ENCODE results near the gene ANGEL1. TPM values are rescaled to one million over a fixed set of nuclear protein-coding genes. Genes with fewer than 3 reads are reported as not detected.

The ANGEL1 gene
- total and polyA plus RNA-seq, 12 donors: 5.5 to 17.1 (median 12.0) TPM

DNA sequence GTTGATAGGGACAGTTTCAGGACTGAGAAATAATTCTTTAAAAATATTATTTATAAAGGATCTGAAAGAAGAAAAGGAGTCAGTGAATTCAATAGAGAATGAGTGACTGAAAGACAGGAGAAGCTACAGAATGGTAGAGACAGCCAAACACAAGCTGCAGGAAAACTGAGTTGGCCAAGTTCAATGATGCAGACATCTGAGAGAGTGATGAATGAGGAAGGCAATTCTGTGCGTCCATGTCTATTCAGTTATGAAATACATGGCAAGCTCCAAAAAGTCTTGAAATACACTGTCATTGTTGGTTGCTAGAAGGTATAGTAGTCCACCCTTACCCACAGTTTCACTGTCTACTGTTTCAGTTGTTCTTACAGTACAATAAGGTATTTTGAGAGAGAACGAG, 20.3 kb upstream of the ANGEL1 start:
- H3K27me3 ChIP-seq: no peaks in the 10 kb centered on the region
- H3K27ac ChIP-seq: peak overlapping the region in 2 of 10 donors; percentile 35 to 72
- 85 to 90% methylated on average over 2 of the region's 2 CpGs for WGBS, 2 donors
- H3K4me3 ChIP-seq: no peak overlapping the region
- no peak for DNase-seq
- H3K9me3 ChIP-seq: peaks cover 0 to 7% (median 0%) of the 10 kb centered on the region in 11 donors
- intact Hi-C loops (cut with DNase I): no loop called here
- no peak for ATAC-seq
- peaks cover 0 to 53% (median 22%) of the 10 kb centered on the region in 9 donors for H3K4me1 ChIP-seq
- peaks cover 0 to 18% (median 0%) of the 10 kb centered on the region in 9 donors for H3K36me3 ChIP-seq
- TF ChIP-seq, protein P1, sequence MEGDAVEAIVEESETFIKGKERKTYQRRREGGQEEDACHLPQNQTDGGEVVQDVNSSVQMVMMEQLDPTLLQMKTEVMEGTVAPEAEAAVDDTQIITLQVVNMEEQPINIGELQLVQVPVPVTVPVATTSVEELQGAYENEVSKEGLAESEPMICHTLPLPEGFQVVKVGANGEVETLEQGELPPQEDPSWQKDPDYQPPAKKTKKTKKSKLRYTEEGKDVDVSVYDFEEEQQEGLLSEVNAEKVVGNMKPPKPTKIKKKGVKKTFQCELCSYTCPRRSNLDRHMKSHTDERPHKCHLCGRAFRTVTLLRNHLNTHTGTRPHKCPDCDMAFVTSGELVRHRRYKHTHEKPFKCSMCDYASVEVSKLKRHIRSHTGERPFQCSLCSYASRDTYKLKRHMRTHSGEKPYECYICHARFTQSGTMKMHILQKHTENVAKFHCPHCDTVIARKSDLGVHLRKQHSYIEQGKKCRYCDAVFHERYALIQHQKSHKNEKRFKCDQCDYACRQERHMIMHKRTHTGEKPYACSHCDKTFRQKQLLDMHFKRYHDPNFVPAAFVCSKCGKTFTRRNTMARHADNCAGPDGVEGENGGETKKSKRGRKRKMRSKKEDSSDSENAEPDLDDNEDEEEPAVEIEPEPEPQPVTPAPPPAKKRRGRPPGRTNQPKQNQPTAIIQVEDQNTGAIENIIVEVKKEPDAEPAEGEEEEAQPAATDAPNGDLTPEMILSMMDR (IDR thresholded peaks at IDR 0.05): no peak

DNA sequence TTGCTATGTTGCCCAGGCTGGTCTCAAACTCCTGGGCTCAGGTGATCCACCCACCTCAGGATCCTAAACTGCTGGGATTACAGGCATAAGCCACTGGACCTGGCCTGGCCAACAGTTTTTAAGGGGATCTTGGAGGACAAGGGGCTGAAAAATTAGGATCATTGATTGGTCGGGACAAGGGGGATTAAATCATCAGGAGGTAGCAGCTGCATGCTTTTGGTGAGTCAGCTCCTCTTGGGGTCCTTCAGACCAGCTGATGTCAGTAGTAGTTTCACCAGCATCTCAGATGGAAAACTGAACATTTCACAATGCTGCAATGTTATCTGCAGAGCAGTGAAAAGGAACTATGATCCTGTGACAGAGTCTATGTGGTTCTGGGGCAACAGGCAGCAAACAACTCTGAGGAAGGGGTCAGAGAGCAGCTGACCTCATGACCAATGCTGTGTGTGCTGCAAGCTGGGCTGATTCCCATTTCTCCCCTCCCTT, 19.9 kb upstream of the ANGEL1 start:
- TF ChIP-seq, protein P1 (IDR thresholded peaks at IDR 0.05): no peak
- ATAC-seq: peak in 4 of 8 donors; percentile 17 to 72 (median 37)
- peaks cover 0 to 18% (median 0%) of the 10 kb centered on the region in 9 donors for H3K36me3 ChIP-seq
- H3K27me3 ChIP-seq: no peaks in the 10 kb centered on the region
- H3K9me3 ChIP-seq: peaks cover 0 to 7% (median 0%) of the 10 kb centered on the region in 11 donors
- peak overlapping the region in 3 of 10 donors; percentile 21 to 72 (median 35) for H3K27ac ChIP-seq
- intact Hi-C loops (cut with DNase I): no loop called here
- 58 to 77% methylated on average over 1 of the region's 1 CpG for WGBS, 2 donors
- H3K4me1 ChIP-seq: peaks cover 0 to 58% (median 22%) of the 10 kb centered on the region in 9 donors
- no peak for DNase-seq
- H3K4me3 ChIP-seq: no peak overlapping the region

DNA sequence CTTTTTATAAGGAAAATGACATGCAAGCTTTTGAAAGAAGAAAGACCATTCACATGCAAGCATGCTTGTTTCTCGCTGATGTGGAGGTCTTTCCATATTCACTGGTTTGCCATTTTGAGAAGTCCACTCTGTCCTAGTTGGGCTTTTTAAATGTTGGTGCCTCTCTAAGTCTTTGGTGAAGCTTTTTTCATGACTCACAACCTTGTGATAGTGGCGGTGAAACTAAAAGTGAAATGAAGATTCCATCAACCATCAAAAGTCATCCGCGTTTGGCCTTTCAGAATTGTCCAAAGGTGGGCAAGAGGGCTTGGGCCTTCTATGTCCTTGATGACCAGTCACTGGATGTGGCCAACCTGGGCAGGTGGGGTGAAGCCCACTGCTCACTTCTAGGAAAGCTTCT, 17.9 kb upstream of the ANGEL1 start:
- ATAC-seq (no peak), DNase-seq (no peak)
- intact Hi-C loops (cut with DNase I): no loop called here
- Histone ChIP-seq H3K9me3 (peaks cover 0 to 7% (median 0%) of the 10 kb centered on the region in 11 donors), H3K27me3 (no peaks in the 10 kb centered on the region), H3K27ac (peak overlapping the region in 9 of 10 donors; percentile 79 to 85 (median 81)), H3K4me3 (no peak overlapping the region), H3K4me1 (peaks cover 0 to 55% (median 22%) of the 10 kb centered on the region in 9 donors), H3K36me3 (peaks cover 0 to 18% (median 0%) of the 10 kb centered on the region in 9 donors)
- 92 to 96% methylated on average over 4 of the region's 4 CpGs for WGBS, 2 donors
- TF ChIP-seq, protein P1 (IDR thresholded peaks at IDR 0.05): no peak

DNA sequence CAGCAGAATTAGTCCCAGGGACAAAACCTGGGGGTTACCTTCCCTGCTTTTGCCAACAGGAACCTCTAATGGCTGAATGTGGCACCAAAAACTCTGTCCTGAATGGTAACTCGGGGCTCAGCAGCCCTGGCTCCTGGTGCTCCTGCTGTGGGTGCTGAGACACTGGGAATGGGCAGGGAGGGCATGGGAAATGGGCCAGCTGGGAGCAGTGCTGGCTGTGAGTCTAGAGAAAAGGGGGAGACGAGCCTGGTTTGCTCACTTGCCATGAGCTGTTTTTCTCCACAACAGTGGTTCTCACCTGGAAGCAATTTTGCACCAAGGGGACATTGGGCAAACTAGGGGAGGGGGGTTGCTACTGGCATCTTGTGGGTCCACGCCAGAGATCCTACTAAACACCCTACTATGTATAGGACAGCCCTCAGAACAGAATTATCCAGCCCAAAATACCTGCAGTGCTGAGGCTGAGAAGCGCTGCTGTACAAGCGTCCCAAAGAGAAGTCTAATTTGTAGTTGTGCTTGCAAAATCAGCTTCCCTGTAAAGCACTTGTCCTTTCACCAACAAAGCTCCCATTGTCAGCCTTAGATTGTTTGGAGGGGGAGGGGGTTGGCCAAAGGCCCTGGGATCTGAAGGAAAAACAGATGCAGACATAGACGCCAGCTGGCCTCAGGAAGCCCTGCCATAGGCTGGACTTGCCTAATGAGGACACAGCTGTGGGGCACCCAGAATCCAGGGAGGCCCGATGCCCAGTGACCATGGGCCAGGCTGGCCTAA, 17.2 kb upstream of the ANGEL1 start:
- Histone ChIP-seq H3K9me3 (peaks cover 0 to 7% (median 0%) of the 10 kb centered on the region in 11 donors), H3K36me3 (peaks cover 0 to 17% (median 0%) of the 10 kb centered on the region in 9 donors), H3K4me3 (no peak overlapping the region), H3K4me1 (peaks cover 0 to 55% (median 22%) of the 10 kb centered on the region in 9 donors), H3K27me3 (no peaks in the 10 kb centered on the region), H3K27ac (peak overlapping the region; percentile 18 to 85 (median 80))
- 62 to 64% methylated on average over 7 of the region's 7 CpGs for WGBS, 2 donors
- intact Hi-C loops (cut with DNase I): no loop called here
- TF ChIP-seq, protein P1 (IDR thresholded peaks at IDR 0.05): no peak
- ATAC-seq (peak; percentile 61 to 80 (median 70)), DNase-seq (peak; percentile 67 to 77)
